K562 (cell line): ENCODE data around the gene NCOA1. TPM values are rescaled to one million over a fixed set of nuclear protein-coding genes. Genes with fewer than 3 reads are reported as not detected.

ENCODE experiments used
- ATAC-seq: fragments of 200-7000 bp; cut with Tn5 transposase; 3 replicates; pipeline ENCODE4 v1.9.1; 2020; ENCODE audit warnings: moderate library complexity
- BruUV-seq: library from RNA; stranded (reverse); fragments of 400-500 nt; replicated peaks from 2 replicates; lab custom pipeline; 2021; lab: Mats Ljungman, UMichigan
- CTCF ChIA-PET: fragments of 300-600 bp; formaldehyde crosslinking; extraction: SDS; loops from one replicate; lab custom pipeline; 2021; ENCODE audit warnings: low intra/inter-chr PET ratio; lab: Yijun Ruan, JAX
- POLR2A ChIA-PET: fragments of 300-600, 350-650 bp; sonication (Branson Sonifier 250); formaldehyde crosslinking; extraction: SDS; loops from one replicate; lab custom pipeline; 2021; ENCODE audit warnings: antibody characterized with exemption, inconsistent platforms; lab: Yijun Ruan, JAX
- DNase-seq, 4 experiments: peaks; one replicate each; pipeline versions ENCODE4 v3.0.0 to v3.0.0-alpha.2; 2011 to 2018; ENCODE audit warnings: low spot score in 3 of 4, mixed read lengths in 3 of 4; ENCODE audit errors: extremely low read depth in 1 of 4
- FAIRE-seq: peaks from 2 replicates; lab custom pipeline; 2011; peaks lifted over from hg19 to GRCh38; lab: Jason Lieb, UNC
- H2AFZ ChIP-seq: 2 replicates; pipeline ENCODE4 v1.6.0; 2011; ENCODE audit warnings: low read depth, low read length, control low read depth, inconsistent platforms
- H3K27ac ChIP-seq: fragments of 200-600 bp; 3 replicates; pipeline ENCODE4 v1.8.0; 2011; ENCODE audit warnings: low read depth, mild to moderate bottlenecking, control low read depth, inconsistent platforms, low read length, moderate library complexity, mixed read lengths; ENCODE audit errors: extremely low read depth
- H3K27me3 ChIP-seq, 2 experiments: fragments of 300-600 bp in 1 of 2; 2 replicates in 1 of 2; 3 replicates in 1 of 2; pipeline versions ENCODE4 v1.6.0 to v1.8.0; 2011; ENCODE audit warnings: inconsistent platforms in 2 of 2, low read length in 2 of 2, mild to moderate bottlenecking in 1 of 2, mixed read lengths in 1 of 2, moderate library complexity in 1 of 2; ENCODE audit not compliant: control insufficient read depth in 2 of 2, insufficient read depth in 2 of 2
- H3K36me3 ChIP-seq: fragments of 300-600 bp; 3 replicates; pipeline ENCODE4 v1.8.0; 2011; ENCODE audit warnings: mild to moderate bottlenecking, low read length, inconsistent platforms; ENCODE audit not compliant: control insufficient read depth, insufficient read depth
- H3K4me1 ChIP-seq, 2 experiments: fragments of 200-600 bp in 1 of 2; replicated peaks in 1 of 2; 2 replicates in 1 of 2; 3 replicates in 1 of 2; pipeline versions ENCODE4 v1.5.1 to v1.8.0; 2011; ENCODE audit warnings: inconsistent platforms in 2 of 2, low read length in 2 of 2, mild to moderate bottlenecking in 1 of 2, mixed read lengths in 1 of 2, moderate library complexity in 1 of 2; ENCODE audit not compliant: control insufficient read depth in 2 of 2, insufficient read depth in 2 of 2
- H3K4me2 ChIP-seq: 2 replicates; pipeline ENCODE4 v1.6.1; 2011; ENCODE audit warnings: low read length, control low read depth, inconsistent platforms, mixed read lengths; ENCODE audit not compliant: insufficient read depth
- H3K4me3 ChIP-seq: fragments of 200-600 bp; sonication (generic), shearing (Covaris generic); 2 replicates; pipeline ENCODE4 v1.5.1; 2016; ENCODE audit warnings: control low read depth, inconsistent platforms
- H3K79me2 ChIP-seq: fragments of 200-600 bp; 3 replicates; pipeline ENCODE4 v1.8.0; 2011; ENCODE audit warnings: low read length, inconsistent platforms; ENCODE audit not compliant: control insufficient read depth, insufficient read depth
- H3K9ac ChIP-seq, 2 experiments: 2 replicates each; pipeline versions ENCODE4 v1.6.0 to v1.6.1; 2011; ENCODE audit warnings: low read depth in 2 of 2, low read length in 2 of 2, control low read depth in 1 of 2, inconsistent platforms in 1 of 2, mild to moderate bottlenecking in 1 of 2, mixed read lengths in 1 of 2; ENCODE audit not compliant: insufficient read depth in 1 of 2
- H3K9me1 ChIP-seq: one replicate; pipeline ENCODE4 v1.6.0; 2011; ENCODE audit warnings: inconsistent platforms, mild to moderate bottlenecking, low read length, moderate library complexity; ENCODE audit not compliant: control insufficient read depth, insufficient read depth
- H3K9me3 ChIP-seq: replicated peaks from 2 replicates; pipeline ENCODE4 v1.5.1; 2011; ENCODE audit warnings: low read depth, low read length, inconsistent platforms; ENCODE audit not compliant: control insufficient read depth, insufficient read depth
- H4K20me1 ChIP-seq: replicated peaks from 2 replicates; pipeline ENCODE4 v1.6.1; 2011; ENCODE audit warnings: low read length, inconsistent platforms, mixed read lengths; ENCODE audit not compliant: control insufficient read depth, insufficient read depth
- ARID3B ChIP-seq: fragments of 250-450 bp; sonication (Bioruptor Pico); IDR thresholded peaks from 2 replicates; pipeline ENCODE4 v1.4.0; 2020; ENCODE audit warnings: borderline replicate concordance
- ASH1L ChIP-seq: fragments of 450-650 bp; IDR thresholded peaks from 2 replicates; pipeline ENCODE4 v1.6.1; 2018; ENCODE audit warnings: borderline replicate concordance, mild to moderate bottlenecking, low read depth; ENCODE audit not compliant: partially characterized antibody
- ELK1 ChIP-seq: sonication (generic); formaldehyde crosslinking; IDR thresholded peaks from 2 replicates; pipeline ENCODE4 v1.8.1; 2022; ENCODE audit warnings: missing genetic modification reagents
- HDGF ChIP-seq: fragments of 450-650 bp; IDR thresholded peaks from 2 replicates; pipeline ENCODE4 v1.6.1; 2016
- HEY1 ChIP-seq: fragments of 250-450 bp; sonication (Bioruptor Pico); IDR thresholded peaks from 2 replicates; pipeline ENCODE4 v1.5.0; 2020; ENCODE audit warnings: mild to moderate bottlenecking, moderate library complexity, borderline replicate concordance
- NONO ChIP-seq, 2 experiments: fragments of 200-400 bp in 1 of 2; fragments of 450-650 bp in 1 of 2; formaldehyde crosslinking in 1 of 2; IDR thresholded peaks; 2 replicates each; pipeline ENCODE4 v1.6.1; 2017; ENCODE audit warnings: low read depth in 2 of 2, mild to moderate bottlenecking in 2 of 2, moderate library complexity in 2 of 2, low read length in 1 of 2
- POLR2B ChIP-seq: fragments of 450-650 bp; IDR thresholded peaks from 2 replicates; pipeline ENCODE4 v1.6.1; 2018; ENCODE audit warnings: low read depth; ENCODE audit not compliant: partially characterized antibody
- PREB ChIP-seq: sonication (generic); formaldehyde crosslinking; IDR thresholded peaks from 2 replicates; pipeline ENCODE4 v1.8.1; 2023; ENCODE audit warnings: mild to moderate bottlenecking, missing genetic modification reagents
- PURB ChIP-seq: sonication (generic); formaldehyde crosslinking; IDR thresholded peaks from 2 replicates; pipeline ENCODE4 v1.9.0; 2021; ENCODE audit warnings: low read depth, mild to moderate bottlenecking, missing genetic modification reagents
- SMARCA5 ChIP-seq: fragments of 450-650 bp; IDR thresholded peaks from 2 replicates; pipeline ENCODE4 v1.6.1; 2016
- SPI1 ChIP-seq: IDR thresholded peaks from 2 replicates; pipeline ENCODE4 v1.6.1; 2011; ENCODE audit warnings: low read depth, low read length, control low read depth, borderline replicate concordance
- THAP7 ChIP-seq: fragments of 250-450 bp; sonication (Bioruptor Pico); IDR thresholded peaks from 2 replicates; pipeline ENCODE4 v1.5.0; 2021
- U2AF2 ChIP-seq: fragments of 200-400 bp; formaldehyde crosslinking; optimal IDR thresholded peaks from 2 replicates; pipeline ENCODE3; 2017; ENCODE audit warnings: low read depth, mild to moderate bottlenecking, low read length
- ZFX ChIP-seq: sonication (generic); formaldehyde crosslinking; IDR thresholded peaks from 2 replicates; pipeline ENCODE4 v1.8.0; 2022; ENCODE audit warnings: mild to moderate bottlenecking, missing genetic modification reagents, moderate library complexity
- ZNF121 ChIP-seq: sonication (generic); formaldehyde crosslinking; conservative IDR thresholded peaks from 2 replicates; pipeline ENCODE4 v1.8.0; 2022; ENCODE audit warnings: missing genetic modification reagents
- ZNF143 ChIP-seq: sonication (generic); formaldehyde crosslinking; IDR thresholded peaks from 2 replicates; pipeline ENCODE4 v1.9.0; 2022; ENCODE audit warnings: mild to moderate bottlenecking, missing genetic modification reagents
- ZNF561 ChIP-seq: fragments of 450-650 bp; formaldehyde crosslinking; conservative IDR thresholded peaks from 2 replicates; pipeline ENCODE4 v1.4.0; 2020; ENCODE audit warnings: mild to moderate bottlenecking, moderate library complexity
- WGBS: fragments of 100-300 bp; shearing (Covaris generic); methylation state at CpG from one replicate; pipeline ENCODE4 v1.1.6; 2016; ENCODE audit warnings: low coverage, mixed read lengths; ENCODE audit not compliant: insufficient coverage; ENCODE audit errors: missing lambda C conversion rate; 5-methylcytosine and 5-hydroxymethylcytosine counted together
- in situ Hi-C: fragments of 300-500 bp; cut with MboI; formaldehyde crosslinking; loops from 4 replicates; pipeline ENCODE4 v1.15.0; 2018; ENCODE audit warnings: inconsistent platforms, mixed read lengths
- intact Hi-C: fragments of 100-400 bp; cut with micrococcal nuclease; formaldehyde crosslinking; loops from 2 replicates; pipeline ENCODE4 v1.14.2; 2022
- polyA plus RNA-seq, 8 experiments: library from polyadenylated mRNA; depleted of rRNA in 4 of 8; stranded (reverse) in 5 of 8; unstranded in 3 of 8; fragments of >200 nt; fragmentation: Nextera tagmentation in 2 of 8; fragmentation: Illumina TruSeq in 1 of 8; extraction: Ambion mirVana in 2 of 8; extraction: Trizol in 1 of 8; gene quantifications; 2 replicates each; pipeline versions ENCODE4 v1.2.1 to v1.2.3, GENCODE V29; 2011 to 2014; ENCODE audit warnings: inconsistent platforms in 1 of 8, missing spikeins in 1 of 8
- total RNA-seq, 7 experiments: library from RNA; depleted of rRNA in 6 of 7; stranded (reverse); fragments of >200 nt in 6 of 7; fragmentation: Illumina TruSeq in 2 of 7; extraction: Trizol in 2 of 7; gene quantifications; 2 replicates each; pipeline versions ENCODE4 v1.2.1 to v1.2.3, GENCODE V29; 2011 to 2021; ENCODE audit warnings: low replicate concordance in 1 of 7

NCOA1 gene
- total and polyA plus RNA-seq, 9 of the 15 experiments (the other 6 are each of a cell fraction or from before 2014, with no cell fraction given), result 4.9 to 25.7 (median 17.0) TPM

GRCh38 chr2:24474053-24474452, 17.0 kb upstream of the NCOA1 start:
- Histone ChIP-seq H3K79me2 (no peaks in the 10 kb centered on the region), H2AFZ (no peak overlapping the region), H3K4me3 (no peak overlapping the region), H3K4me1 (peaks cover 5% of the 10 kb centered on the region in 2 experiments; a peak in 2 of 5 replicates)
- in situ Hi-C loops, result no loop called here
- POLR2A ChIA-PET, result no interaction called here
- WGBS, result 85% methylated on average over 5 of the region's 5 CpGs
- TF ChIP-seq ZNF561, result no peak
- TF ChIP-seq ZFX (CRISPR knock-in tag), result no peak
- TF ChIP-seq POLR2B, result no peak
- TF ChIP-seq ASH1L, result no peak
- TF ChIP-seq SMARCA5, result no peak
- TF ChIP-seq ZNF143 (CRISPR knock-in tag), result no peak
- TF ChIP-seq HEY1, result no peak
- TF ChIP-seq NONO (IDR thresholded peaks at IDR 0.05; ENCODE audit: low read depth in 2 of 2, low read length in 1 of 2), result no peak
- TF ChIP-seq ELK1 (CRISPR knock-in tag), result no peak
- no peak for TF ChIP-seq PREB
- TF ChIP-seq THAP7 (CRISPR knock-in tag), result no peak
- TF ChIP-seq PURB (CRISPR knock-in tag), result no peak
- TF ChIP-seq SPI1, result no peak
- no peak for TF ChIP-seq ZNF121 (CRISPR knock-in tag)
- no peak for TF ChIP-seq ARID3B
- TF ChIP-seq U2AF2, result no peak
- no peak for TF ChIP-seq HDGF
- TF ChIP-seq, all 486 proteins: peak for 0
- Histone ChIP-seq H3K9me3 (no peaks in the 10 kb centered on the region; the same call in 1 of the 2 replicates), H3K9me1 (no peaks in the 10 kb centered on the region), H4K20me1 (no peaks in the 10 kb centered on the region), H3K27me3 (no peaks in the 10 kb centered on the region), H3K9ac (no peak overlapping the region), H3K36me3 (no peaks in the 10 kb centered on the region), H3K4me2 (no peak overlapping the region), H3K27ac (no peak overlapping the region)
- intact Hi-C loops, result no loop called here
- CTCF ChIA-PET, result no interaction called here
- FAIRE-seq, result no peak
- BruUV-seq, result no TSS peak
- no peak for DNase-seq
- no peak for ATAC-seq
